ENCODE data around the gene PRKCA.

DNA sequence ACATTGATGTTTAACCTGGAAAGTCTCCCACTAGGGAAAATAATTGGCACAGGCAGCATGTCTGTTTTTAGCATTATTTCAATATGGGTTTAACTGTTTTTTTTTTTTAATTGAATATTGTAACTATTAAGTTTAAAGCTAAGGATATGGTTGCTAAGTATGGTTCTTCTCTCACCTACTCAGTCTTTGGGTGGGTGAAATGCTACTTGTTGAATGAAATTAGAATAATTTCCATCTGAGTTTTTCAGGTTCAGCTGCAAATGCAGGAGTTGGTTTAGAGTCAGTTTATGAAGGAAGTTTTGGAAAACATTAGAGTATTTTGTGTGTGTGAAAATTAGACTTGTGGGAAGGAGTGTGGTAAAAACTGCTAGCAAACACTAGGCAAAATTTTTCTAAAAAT is 93.5 kb downstream of the PRKCA start:
- TF ChIP-seq POLR2A (IDR thresholded peaks at IDR 0.05; ENCODE audit: insufficient read depth in 1 of 2, low read depth in 2 of 2, low read length in 2 of 2): no peak
- TF ChIP-seq, protein P1, sequence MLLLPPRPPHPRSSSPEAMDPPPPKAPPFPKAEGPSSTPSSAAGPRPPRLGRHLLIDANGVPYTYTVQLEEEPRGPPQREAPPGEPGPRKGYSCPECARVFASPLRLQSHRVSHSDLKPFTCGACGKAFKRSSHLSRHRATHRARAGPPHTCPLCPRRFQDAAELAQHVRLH (CRISPR knock-in tag; IDR thresholded peaks at IDR 0.05; ENCODE audit: borderline replicate concordance, low read depth): no peak

Measured in HepG2 (cell line).